Calu3 (cell line): ENCODE measurements around the gene FIGN. TPM values are rescaled to one million over a fixed set of nuclear protein-coding genes. Genes with fewer than 3 reads are reported as not detected.

Experiments used
- BruUV-seq: library from RNA; stranded (reverse); fragments of 400-500 nt; replicated peaks from 2 replicates; lab custom pipeline; 2021; lab: Mats Ljungman, UMichigan
- CTCF ChIA-PET: fragments of 300-600 bp; sonication (Branson Sonifier 250); formaldehyde crosslinking; loops from one replicate; lab custom pipeline; 2022; ENCODE audit warnings: antibody characterized with exemption; lab: Charles Lee
- DNase-seq: peaks from one replicate; pipeline ENCODE4 v3.0.0; 2022
- H3K27ac Mint-ChIP-seq: one replicate; pipeline ENCODE4 v1.8.0; 2022; ENCODE audit warnings: mixed read lengths; ENCODE audit not compliant: unreplicated experiment
- H3K27me3 Mint-ChIP-seq: one replicate; pipeline ENCODE4 v1.8.0; 2022; ENCODE audit warnings: mixed read lengths; ENCODE audit not compliant: unreplicated experiment
- H3K36me3 Mint-ChIP-seq: one replicate; pipeline ENCODE4 v1.8.0; 2022; ENCODE audit warnings: mild to moderate bottlenecking, moderate library complexity, mixed read lengths; ENCODE audit not compliant: insufficient read depth, unreplicated experiment
- H3K4me1 Mint-ChIP-seq: one replicate; pipeline ENCODE4 v1.8.0; 2022; ENCODE audit warnings: mild to moderate bottlenecking, low read depth, mixed read lengths; ENCODE audit not compliant: unreplicated experiment
- H3K4me3 Mint-ChIP-seq: one replicate; pipeline ENCODE4 v1.8.0; 2022; ENCODE audit warnings: mild to moderate bottlenecking, low read depth, moderate library complexity, mixed read lengths; ENCODE audit not compliant: unreplicated experiment
- H3K9me3 Mint-ChIP-seq: one replicate; pipeline ENCODE4 v1.8.0; 2022; ENCODE audit warnings: low read depth, mixed read lengths; ENCODE audit not compliant: unreplicated experiment
- CTCF ChIP-seq: fragments of 200-600 bp; IDR thresholded peaks from one replicate; pipeline ENCODE4 v1.8.0; 2022; ENCODE audit warnings: antibody characterized with exemption; ENCODE audit not compliant: unreplicated experiment
- intact Hi-C: fragments of 100-400 bp; cut with micrococcal nuclease; formaldehyde crosslinking; loops from one replicate; pipeline ENCODE4 v1.10.0; 2022; ENCODE audit not compliant: unreplicated experiment
- total RNA-seq: library from RNA; stranded (reverse); gene quantifications from 2 replicates; pipeline ENCODE4 v1.2.3, GENCODE V29; 2022

Gene FIGN
- total RNA-seq, 1 experiment from 2014 or later, result 9.1 TPM

- CTCF ChIA-PET, result no interaction called here
These were observed 86.7 kb downstream of the FIGN start for GRCh38 chr2:163649080-163649479.

GRCh38 chr2:163647300-163647699 lies 88.5 kb downstream of the FIGN start:
- no peak for DNase-seq
- Mint-ChIP-seq H3K4me1 (no peaks in the 10 kb centered on the region), H3K27ac (no peak overlapping the region), H3K27me3 (no peaks in the 10 kb centered on the region), H3K36me3 (no peaks in the 10 kb centered on the region), H3K9me3 (no peaks in the 10 kb centered on the region), H3K4me3 (no peak overlapping the region)
- intact Hi-C loops, result no loop called here
- CTCF ChIA-PET, result no interaction called here
- TF ChIP-seq CTCF, result no peak
- no TSS peak for BruUV-seq

More at GRCh38 chr2:163649080-163649479, 86.7 kb downstream of the FIGN start:
- no peak for TF ChIP-seq CTCF
- no peaks in the 10 kb centered on the region for H3K4me1 Mint-ChIP-seq
- no peak overlapping the region for H3K4me3 Mint-ChIP-seq
- DNase-seq, result no peak
- no peaks in the 10 kb centered on the region for H3K9me3 Mint-ChIP-seq
- no peaks in the 10 kb centered on the region for H3K27me3 Mint-ChIP-seq
- H3K36me3 Mint-ChIP-seq, result no peaks in the 10 kb centered on the region
- H3K27ac Mint-ChIP-seq, result no peak overlapping the region
- BruUV-seq, result no TSS peak
- intact Hi-C loops, result no loop called here

GRCh38 chr2:163646687-163647086 lies 89.1 kb downstream of the FIGN start:
- Mint-ChIP-seq H3K9me3 (no peaks in the 10 kb centered on the region), H3K27ac (no peak overlapping the region), H3K27me3 (no peaks in the 10 kb centered on the region), H3K36me3 (no peaks in the 10 kb centered on the region), H3K4me1 (no peaks in the 10 kb centered on the region), H3K4me3 (no peak overlapping the region)
- TF ChIP-seq CTCF, result no peak
- CTCF ChIA-PET, result interaction anchor here (1.2 kb wide), 1 partner anchor 10 kb away, joined by 3 read pairs; no protein-coding TSS in a partner anchor
- no TSS peak for BruUV-seq
- no peak for DNase-seq
- intact Hi-C loops, result no loop called here

- TF ChIP-seq CTCF, result no peak
- H3K9me3 Mint-ChIP-seq, result no peaks in the 10 kb centered on the region
- H3K27me3 Mint-ChIP-seq, result no peaks in the 10 kb centered on the region
- no peak for DNase-seq
- BruUV-seq, result no TSS peak
- CTCF ChIA-PET, result interaction anchor here (0.5 kb wide), 1 partner anchor 567 kb away, joined by 3 read pairs; no protein-coding TSS in a partner anchor
- no peak overlapping the region for H3K4me3 Mint-ChIP-seq
- no peak overlapping the region for H3K27ac Mint-ChIP-seq
- no peaks in the 10 kb centered on the region for H3K4me1 Mint-ChIP-seq
- intact Hi-C loops, result no loop called here
- no peaks in the 10 kb centered on the region for H3K36me3 Mint-ChIP-seq
These were observed 91.6 kb downstream of the FIGN start for GRCh38 chr2:163644238-163644637.
